ENCODE measurements around the gene MUC2. TPM values are rescaled to one million over a fixed set of nuclear protein-coding genes. Genes with fewer than 3 reads are reported as not detected.

MUC2 gene
- total RNA-seq, 4 donors from 2014 or later, result 0.04 TPM; not detected in 3

- intact Hi-C loops (cut with DNase I), result no loop called here
- WGBS, 2 donors, result 73 to 74% methylated on average over 24 of the region's 25 CpGs
- TF ChIP-seq, protein P1, sequence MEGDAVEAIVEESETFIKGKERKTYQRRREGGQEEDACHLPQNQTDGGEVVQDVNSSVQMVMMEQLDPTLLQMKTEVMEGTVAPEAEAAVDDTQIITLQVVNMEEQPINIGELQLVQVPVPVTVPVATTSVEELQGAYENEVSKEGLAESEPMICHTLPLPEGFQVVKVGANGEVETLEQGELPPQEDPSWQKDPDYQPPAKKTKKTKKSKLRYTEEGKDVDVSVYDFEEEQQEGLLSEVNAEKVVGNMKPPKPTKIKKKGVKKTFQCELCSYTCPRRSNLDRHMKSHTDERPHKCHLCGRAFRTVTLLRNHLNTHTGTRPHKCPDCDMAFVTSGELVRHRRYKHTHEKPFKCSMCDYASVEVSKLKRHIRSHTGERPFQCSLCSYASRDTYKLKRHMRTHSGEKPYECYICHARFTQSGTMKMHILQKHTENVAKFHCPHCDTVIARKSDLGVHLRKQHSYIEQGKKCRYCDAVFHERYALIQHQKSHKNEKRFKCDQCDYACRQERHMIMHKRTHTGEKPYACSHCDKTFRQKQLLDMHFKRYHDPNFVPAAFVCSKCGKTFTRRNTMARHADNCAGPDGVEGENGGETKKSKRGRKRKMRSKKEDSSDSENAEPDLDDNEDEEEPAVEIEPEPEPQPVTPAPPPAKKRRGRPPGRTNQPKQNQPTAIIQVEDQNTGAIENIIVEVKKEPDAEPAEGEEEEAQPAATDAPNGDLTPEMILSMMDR (IDR thresholded peaks at IDR 0.05), result no peak
- TF ChIP-seq POLR2A (IDR thresholded peaks at IDR 0.05), result no peak
- H3K4me1 ChIP-seq, result peaks cover 6 to 28% (median 7%) of the 10 kb centered on the region in 3 donors
- no peaks in the 10 kb centered on the region for H3K36me3 ChIP-seq
- H3K27ac ChIP-seq, result no peak overlapping the region
- no peak for DNase-seq
- H3K9me3 ChIP-seq, result no peaks in the 10 kb centered on the region
- peaks cover 0 to 67% (median 2%) of the 10 kb centered on the region in 4 donors for H3K27me3 ChIP-seq
- H3K4me3 ChIP-seq, result no peak overlapping the region
Measured at GRCh38 chr11:1048375-1049070, 26.2 kb upstream of the MUC2 start.

DNA sequence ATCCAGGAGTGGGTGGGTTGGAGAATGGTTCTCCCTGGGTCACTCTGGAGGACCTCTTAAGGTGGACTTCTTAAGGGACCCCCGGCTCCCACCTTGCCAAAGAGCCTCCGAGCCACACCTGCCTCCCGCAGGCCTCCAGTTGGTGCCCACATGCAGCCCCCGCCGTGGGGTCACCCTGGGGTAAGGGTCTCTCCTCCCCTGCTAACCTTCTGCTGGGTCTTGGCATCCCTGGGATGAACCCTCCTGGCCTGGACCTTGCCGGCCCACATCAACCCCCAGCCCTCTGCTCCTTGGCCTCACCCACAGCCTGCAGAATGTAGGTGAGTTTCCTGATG is 25.6 kb upstream of the MUC2 start:
- intact Hi-C loops (cut with DNase I), result no loop called here
- 80% methylated on average over 1 of the region's 6 CpGs; no CpG with 5 or more reads in 1 of the 2 donors for WGBS, 2 donors

GRCh38 chr11:1049431-1049891 is 25.2 kb upstream of the MUC2 start:
- TF ChIP-seq POLR2A (IDR thresholded peaks at IDR 0.05), result no peak
- H3K36me3 ChIP-seq, result no peaks in the 10 kb centered on the region
- H3K9me3 ChIP-seq, result no peaks in the 10 kb centered on the region
- 24 to 31% methylated on average over 3 to 9 of the region's 13 CpGs for WGBS, 2 donors
- no peak for DNase-seq
- H3K27ac ChIP-seq, result no peak overlapping the region
- intact Hi-C loops (cut with DNase I), result no loop called here
- no peak overlapping the region for H3K4me3 ChIP-seq
- peaks cover 0 to 74% (median 2%) of the 10 kb centered on the region in 4 donors for H3K27me3 ChIP-seq
- H3K4me1 ChIP-seq, result peaks cover 6 to 35% (median 7%) of the 10 kb centered on the region in 3 donors

More for the DNA sequence above, 25.6 kb upstream of the MUC2 start:
- no peak for DNase-seq
- no peak overlapping the region for H3K27ac ChIP-seq
- H3K36me3 ChIP-seq, result no peaks in the 10 kb centered on the region
- peaks cover 6 to 30% (median 7%) of the 10 kb centered on the region in 3 donors for H3K4me1 ChIP-seq
- TF ChIP-seq, protein P1 (IDR thresholded peaks at IDR 0.05), result no peak
- TF ChIP-seq POLR2A (IDR thresholded peaks at IDR 0.05), result no peak
- no peaks in the 10 kb centered on the region for H3K9me3 ChIP-seq
- H3K4me3 ChIP-seq, result no peak overlapping the region
- H3K27me3 ChIP-seq, result peaks cover 0 to 70% (median 2%) of the 10 kb centered on the region in 4 donors

GRCh38 chr11:1049911-1050580 is 24.6 kb upstream of the MUC2 start:
- Histone ChIP-seq H3K4me1 (peaks cover 6 to 40% (median 7%) of the 10 kb centered on the region in 3 donors), H3K9me3 (no peaks in the 10 kb centered on the region), H3K36me3 (no peaks in the 10 kb centered on the region), H3K4me3 (no peak overlapping the region), H3K27ac (no peak overlapping the region), H3K27me3 (peaks cover 0 to 80% (median 2%) of the 10 kb centered on the region in 4 donors)
- TF ChIP-seq, protein P1 (IDR thresholded peaks at IDR 0.05), result no peak
- no peak for TF ChIP-seq POLR2A (IDR thresholded peaks at IDR 0.05)
- intact Hi-C loops (cut with DNase I), result loop anchor here (5.0 kb wide), 2 partner anchors 123 to 203 kb away; partner anchors contain the start of gene AP2A2
- WGBS, 2 donors, result 53 to 100% methylated on average over 1 to 8 of the region's 18 CpGs
- DNase-seq, result no peak

DNA sequence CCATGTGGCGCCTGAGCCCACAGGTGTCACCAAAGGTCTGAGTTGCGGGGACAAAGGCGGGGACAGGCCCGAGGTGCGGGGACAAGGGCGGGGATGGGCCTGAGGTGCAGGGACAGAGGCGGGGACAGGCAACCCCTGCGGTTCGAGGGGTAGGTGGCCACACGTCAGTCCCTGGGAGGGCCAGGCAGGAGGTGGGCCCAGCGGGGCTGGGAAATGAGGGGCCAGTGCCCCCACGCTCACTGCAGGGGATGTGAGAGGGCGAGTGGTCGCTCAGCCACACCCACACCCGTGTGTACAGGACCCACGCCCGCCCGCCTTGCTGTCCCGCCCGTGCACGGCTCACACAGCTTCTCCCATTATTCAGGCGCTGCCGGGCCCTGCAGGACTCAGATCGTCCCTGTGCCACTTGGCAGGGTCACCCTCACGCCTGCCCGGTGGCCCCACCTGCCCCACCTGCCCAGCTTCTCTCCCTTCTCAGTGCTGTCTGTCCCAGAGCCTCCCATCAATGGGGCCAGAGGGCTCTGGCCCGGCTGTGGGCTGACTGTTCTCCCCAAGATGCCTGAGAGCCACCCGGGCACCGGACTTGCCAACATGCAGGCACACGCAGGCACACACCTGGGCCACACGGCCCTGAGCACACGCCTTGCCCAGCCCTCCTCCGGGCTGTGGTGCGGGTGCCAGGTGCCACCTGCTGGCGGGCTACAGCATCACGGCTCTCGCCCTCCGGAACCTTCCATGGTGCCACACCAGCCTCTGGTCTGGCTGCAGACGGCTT is 23.9 kb upstream of the MUC2 start:
- peak overlapping the region in 1 of 4 donors; percentile 16 for H3K4me3 ChIP-seq
- H3K36me3 ChIP-seq, result no peaks in the 10 kb centered on the region
- no peak overlapping the region for H3K27ac ChIP-seq
- TF ChIP-seq POLR2A (IDR thresholded peaks at IDR 0.05), result no peak
- TF ChIP-seq, protein P1 (IDR thresholded peaks at IDR 0.05), result peak; percentile 70 to 99 (median 95)
- intact Hi-C loops (cut with DNase I), result loop anchor here (5.0 kb wide), 2 partner anchors 123 to 203 kb away; partner anchors contain the start of gene AP2A2
- DNase-seq, result no peak
- WGBS, 2 donors, result 33 to 44% methylated on average over 4 to 14 of the region's 39 CpGs
- H3K9me3 ChIP-seq, result no peaks in the 10 kb centered on the region
- peaks cover 0 to 87% (median 3%) of the 10 kb centered on the region in 4 donors for H3K27me3 ChIP-seq
- peaks cover 6 to 41% (median 7%) of the 10 kb centered on the region in 3 donors for H3K4me1 ChIP-seq
